HG03432 (cell line): ENCODE data around the gene MEGF10.
"Not testable (repeated sequence)": the region's sequence is repeated elsewhere in the genome, so short reads cannot be mapped to it uniquely, and the experiment has no call there.

Source experiments
- ATAC-seq: cut with Tn5 transposase; IDR thresholded peaks from one replicate; pipeline ENCODE4 v1.9.1; 2021; ENCODE audit warnings: mild to moderate bottlenecking, moderate library complexity; ENCODE audit not compliant: unreplicated experiment

Gene MEGF10

DNA sequence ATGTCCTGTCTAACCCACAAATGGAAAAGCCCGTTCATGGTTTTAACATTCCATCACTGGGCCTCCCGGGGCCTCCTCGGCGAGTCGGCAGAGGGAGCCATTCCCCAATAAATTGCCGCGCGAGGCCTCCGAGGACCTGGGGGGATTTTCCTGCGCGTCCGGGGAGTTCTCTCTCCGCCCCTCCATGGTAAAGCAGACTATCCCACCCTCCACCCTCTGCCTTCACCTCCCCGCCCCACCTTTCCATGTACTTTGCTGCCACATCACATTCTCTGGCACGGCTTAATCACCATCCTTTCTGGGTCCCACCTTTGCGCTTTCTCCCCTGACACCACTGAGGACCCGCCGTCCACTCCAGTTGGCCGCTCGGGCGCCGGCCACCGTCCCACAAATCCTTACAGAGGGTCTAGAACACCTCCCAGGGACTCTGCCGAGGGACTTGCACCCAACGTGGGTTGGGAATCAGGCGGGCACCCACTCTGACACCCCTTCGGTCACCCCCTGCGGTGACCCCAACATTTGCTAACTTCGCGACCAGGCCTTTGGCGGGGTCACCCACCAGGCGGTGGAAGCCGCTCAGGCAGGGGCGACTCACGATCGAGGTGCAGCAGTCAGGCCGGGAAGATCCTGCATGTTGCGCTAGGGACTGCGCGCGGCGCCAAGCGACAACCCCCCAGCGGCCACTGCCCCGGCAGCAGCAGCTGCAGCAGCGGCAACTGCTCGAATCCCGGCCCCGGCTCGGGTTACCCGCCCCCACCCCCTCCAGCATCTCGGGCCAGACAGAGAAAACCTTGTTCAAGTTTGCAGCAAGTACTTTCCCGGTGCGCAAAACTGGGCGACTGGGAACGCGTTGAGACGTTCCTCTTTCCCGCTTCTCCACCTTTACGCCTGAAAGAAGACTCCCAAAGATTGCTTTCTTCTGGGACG is at the start of gene MEGF10:
MEGF10 (plus strand) TSS at position 778 of the 927 bp plus-strand sequence. CDS start 40,513 bp downstream, outside the sequence.
- peak; percentile 66 for ATAC-seq

DNA sequence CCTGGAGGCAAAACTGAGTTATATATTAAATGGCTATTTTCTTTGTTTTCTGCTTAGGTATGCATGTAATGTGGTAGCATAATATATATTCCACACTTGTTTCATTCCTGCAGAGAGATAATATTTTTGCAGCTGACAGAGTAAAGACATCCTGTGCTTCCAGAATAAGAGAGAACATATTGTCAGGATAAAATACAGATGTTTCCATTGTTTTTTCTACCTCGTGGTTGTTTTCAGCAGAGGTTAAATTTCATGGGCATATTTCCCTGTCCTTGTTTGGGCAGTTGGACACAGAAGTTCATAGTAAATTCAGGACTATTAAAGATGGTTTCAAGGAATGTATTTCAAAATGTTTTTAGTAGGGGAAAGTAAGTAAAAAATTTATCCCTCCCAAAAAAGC is 47.6 kb upstream of the MEGF10 start:
- ATAC-seq = no peak

DNA sequence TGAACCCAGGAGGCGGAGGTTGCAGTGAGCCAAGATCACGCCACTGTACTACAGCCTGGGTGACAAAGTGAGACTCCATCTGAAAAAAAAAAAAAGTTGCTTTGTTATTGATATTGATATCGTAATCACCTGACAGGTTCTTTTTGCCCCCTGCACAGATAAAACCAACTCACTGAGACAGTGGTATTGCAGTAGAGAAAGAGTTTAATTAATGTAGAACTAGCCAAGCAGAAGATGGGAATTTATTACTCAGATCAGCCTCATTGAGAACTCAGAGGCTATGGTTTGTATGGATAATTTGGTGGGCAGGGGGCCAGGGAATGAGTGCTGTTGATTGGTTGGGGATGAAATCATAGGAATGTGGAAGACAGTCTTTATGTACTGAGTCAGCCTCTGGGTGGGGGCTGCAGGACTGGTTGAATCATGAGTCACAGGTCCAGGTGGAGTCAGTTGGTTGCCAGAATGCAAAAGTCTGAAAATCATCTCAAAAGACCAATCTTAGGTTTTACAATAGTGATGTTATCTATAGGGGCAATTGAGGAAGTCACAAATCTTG is 35.8 kb upstream of the MEGF10 start:
- ATAC-seq = no peak

DNA sequence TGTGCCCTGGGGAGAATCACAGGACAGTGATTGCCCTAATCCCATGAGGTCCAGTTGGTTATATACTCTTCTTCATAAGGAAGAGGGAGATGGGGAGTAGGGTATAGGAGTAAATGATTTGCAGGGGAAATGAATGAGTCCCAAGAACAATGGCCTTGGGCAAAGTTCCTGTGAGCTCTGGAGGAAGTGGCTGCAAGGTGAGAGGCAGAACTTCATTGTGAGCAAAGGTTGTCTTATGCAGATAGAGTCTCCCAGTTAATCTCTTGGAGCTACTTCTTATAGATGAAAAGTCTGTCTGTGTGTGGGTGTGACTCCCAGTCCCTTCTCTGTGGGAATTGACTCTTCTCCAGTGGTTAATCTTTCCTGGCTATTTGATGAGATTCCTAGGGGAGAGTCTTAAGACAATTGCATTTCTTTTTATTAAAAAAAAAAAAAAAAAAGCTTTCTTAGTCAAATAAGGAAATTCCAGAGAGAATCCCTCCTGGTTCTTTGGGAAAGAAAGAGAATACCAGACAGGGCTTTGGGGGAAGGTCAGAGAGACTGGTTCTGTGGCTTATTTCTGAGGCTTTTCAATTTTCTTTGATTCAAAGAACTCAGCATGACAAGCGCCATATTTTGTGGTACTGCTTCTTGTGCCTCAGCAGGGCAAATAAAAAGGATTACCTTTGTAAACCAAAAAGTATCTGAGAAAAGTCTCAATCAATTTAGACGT is 33.6 kb upstream of the MEGF10 start:
- ATAC-seq = no peak

DNA sequence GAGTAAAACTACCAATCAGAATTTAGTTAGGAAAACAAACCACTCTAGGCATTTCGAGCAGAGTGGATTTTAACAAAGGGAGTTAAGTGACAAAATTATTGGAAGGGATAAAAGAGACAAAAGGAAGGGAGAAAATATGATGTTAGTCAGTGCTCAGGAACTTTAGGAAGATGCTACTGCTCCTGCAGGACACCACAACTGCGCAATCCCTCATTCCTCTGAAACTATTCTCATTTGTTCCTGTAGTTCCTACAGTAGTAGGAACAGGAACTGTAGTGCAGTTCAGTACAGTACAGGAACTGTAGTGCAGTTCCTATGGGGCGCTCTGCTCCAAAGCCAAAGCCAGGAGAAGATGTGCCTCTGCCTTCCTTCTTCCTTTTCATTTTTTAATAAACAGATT is 29.9 kb upstream of the MEGF10 start:
- no peak for ATAC-seq

DNA sequence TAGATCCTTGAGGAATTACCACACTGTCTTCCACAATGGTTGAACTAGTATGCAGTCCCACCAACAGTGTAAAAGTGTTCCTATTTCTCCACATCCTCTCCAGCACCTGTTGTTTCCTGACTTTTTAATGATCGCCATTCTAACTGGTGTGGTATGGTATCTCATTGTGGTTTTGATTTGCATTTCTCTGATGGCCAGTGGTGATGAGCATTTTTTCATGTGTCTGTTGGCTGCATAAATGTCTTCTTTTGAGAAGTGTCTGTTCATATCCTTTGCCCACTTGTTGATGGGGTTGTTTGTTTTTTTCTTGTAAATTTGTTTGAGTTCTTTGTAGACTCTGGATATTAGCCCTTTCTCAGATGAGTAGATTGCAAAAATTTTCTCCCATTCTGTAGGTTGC is 25.1 kb upstream of the MEGF10 start:
- not testable (repeated sequence) for ATAC-seq

DNA sequence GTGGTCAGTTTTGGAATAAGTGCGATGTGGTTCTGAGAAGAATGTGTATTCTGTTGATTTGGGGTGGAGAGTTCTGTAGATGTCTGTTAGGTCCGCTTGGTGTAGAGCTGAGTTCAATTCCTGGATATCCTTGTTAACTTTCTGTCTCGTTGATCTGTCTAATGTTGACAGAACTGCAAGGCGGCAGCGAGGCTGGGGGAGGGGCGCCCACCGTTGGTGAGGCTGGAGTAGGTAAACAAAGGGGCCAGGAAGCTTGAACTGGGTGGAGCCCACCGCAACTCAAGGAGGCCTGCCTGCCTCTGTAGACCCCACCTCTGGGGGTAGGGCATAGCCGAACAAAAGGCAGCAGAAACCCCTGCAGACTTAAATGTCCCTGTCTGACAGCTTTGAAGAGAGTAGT is 22.3 kb upstream of the MEGF10 start:
- not testable (repeated sequence) for ATAC-seq

DNA sequence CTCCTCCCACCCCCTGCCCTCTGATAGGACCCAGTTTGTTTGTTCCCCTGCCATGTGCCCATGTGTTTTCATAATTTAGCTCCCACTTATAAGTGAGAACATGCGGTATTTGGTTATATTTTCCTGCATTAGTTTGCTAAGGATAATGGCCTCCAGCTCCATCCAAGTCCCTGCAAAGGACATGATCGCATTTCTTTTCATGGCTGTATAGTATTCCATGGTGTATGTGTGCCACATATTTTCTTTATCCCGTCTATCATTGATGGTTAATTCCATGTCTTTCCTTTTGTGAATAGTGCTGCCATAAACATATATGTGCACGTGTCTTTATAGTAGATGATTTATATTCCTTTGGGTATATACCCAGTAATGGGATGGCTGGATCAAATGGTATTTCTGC is 19.9 kb upstream of the MEGF10 start:
- ATAC-seq = not testable (repeated sequence)

DNA sequence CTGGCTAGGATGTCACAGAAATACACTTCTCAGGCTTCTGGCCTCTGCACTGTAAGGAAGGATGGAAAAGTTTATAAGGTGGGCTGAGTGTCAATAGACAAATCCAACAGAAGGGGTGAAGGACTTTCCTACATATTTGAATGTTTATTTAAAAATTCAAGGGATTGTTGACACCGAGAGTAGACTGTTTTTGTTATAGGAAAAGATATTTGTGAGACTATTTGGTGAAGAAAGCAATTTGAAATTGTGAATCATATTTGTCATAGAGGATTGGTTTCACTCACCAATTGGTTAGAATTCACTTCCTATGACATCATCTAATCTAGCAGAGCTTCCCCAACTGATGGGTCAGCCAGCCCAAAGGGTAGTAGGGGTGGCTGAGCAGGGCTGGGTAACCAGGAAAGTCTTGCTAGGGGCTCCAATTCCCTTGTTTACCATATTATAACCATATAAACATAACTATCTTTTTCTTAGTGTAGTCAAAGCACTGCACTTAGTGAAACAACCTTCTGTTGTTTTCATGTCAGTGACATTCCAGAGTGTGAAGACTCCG is 14.9 kb upstream of the MEGF10 start:
- no peak for ATAC-seq

DNA sequence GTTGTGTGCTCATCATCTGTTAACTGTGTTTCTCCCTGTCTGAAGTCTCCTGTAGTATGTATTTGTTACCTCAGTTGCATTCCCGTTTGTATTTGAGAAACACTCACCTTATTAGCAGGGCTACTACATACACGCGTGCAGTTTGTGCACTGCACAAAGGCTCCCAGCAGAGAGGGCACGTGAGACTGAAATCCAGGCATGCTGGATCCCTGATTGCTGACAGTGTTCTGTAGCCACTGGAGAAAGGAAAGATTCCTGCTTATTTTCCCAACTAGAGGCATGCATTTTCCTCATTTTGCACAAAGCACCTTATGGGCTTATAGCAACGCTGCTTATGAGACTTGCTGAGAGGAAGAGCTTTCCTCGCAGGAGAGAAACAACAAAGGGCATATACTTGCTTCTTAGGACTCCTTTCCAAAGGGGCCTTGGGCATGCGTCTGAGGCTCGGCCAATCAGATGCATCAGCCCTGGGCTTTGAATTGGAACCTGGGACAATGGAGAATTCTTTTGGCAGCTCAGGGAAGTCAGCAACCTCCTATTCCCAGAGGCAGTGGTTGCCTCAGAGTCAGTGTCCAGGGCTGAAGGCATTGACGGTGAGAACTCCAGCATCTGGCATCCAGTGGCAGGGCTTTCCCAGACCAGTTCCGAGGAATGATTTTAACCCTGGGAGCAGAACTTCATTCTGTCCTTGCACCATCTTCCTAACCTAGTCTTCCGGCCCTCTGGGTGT is 9.9 kb upstream of the MEGF10 start:
- ATAC-seq = no peak

DNA sequence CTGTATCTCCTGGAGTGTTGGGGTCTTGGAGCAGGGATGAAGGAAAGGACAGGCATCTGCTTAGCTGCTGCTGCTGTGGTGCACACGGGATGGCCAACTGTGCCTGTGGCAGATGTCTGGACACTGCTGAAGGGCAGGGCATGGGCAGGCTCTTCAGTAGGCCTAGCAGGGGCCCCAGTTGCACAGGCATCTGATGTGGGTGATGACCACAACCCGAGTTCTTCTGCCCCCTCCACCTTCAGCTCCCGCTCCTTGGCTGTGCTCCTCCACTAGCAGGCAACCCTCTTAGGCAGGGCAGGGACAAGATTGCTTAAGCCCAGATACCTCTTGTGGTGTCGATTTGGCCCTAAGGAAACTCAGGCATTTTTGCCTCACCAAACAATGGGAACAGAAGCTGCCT is 9.0 kb upstream of the MEGF10 start:
- ATAC-seq = no peak

DNA sequence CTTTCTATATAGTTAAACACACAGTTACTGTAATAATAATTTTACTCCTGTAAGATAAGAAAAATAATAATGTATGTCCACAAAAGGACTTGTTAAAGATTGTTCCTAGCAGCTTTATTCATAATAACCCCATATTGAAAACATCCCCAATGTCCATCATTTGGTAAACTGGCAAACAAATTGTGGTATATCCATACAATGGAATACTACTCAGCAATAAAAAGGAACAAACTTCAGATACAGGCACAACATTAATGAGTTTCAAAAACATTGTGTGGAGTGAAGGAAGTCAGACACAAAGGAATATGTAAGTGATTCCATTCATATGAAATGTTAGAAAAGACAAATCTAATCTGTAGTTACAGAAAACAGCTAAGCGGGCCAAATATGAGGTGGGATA is 1.9 kb upstream of the MEGF10 start:
- no peak for ATAC-seq

DNA sequence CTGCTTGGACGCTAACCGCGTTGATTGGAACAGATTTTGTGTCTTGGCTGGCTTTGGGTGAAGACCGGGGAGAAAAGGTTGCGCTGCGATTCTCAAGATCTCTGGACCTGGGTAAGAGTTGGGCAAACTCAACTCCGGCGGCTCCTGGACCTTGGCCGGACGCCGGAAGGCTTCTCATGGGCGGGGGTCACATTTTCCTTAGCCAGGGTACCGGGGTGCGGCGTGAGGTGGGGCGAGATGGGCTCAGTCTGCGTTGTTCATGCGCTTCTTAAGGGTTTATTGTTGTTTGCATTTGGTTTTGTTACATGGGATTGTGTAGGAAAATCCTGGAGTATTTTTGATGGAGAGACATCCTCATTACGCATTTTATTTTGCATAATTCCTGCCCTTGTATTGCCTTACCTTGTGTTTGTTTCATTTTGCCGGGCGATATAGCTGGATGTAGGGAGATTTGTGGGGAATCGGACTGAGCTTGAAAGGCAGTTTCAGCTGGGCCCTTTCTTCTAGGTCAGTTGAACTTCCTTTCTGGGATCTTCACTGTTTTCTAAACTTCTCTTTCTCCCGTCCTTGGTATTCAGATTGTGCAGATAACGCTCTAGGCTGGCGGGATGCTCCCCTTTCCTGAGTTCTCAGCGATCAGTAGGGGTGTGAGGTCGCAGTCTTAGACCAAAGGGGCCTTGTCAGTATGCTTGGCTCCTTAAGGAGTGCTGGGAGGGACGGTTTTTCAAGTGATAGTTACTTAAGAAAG is 524 bp downstream of the MEGF10 start:
- no peak for ATAC-seq

DNA sequence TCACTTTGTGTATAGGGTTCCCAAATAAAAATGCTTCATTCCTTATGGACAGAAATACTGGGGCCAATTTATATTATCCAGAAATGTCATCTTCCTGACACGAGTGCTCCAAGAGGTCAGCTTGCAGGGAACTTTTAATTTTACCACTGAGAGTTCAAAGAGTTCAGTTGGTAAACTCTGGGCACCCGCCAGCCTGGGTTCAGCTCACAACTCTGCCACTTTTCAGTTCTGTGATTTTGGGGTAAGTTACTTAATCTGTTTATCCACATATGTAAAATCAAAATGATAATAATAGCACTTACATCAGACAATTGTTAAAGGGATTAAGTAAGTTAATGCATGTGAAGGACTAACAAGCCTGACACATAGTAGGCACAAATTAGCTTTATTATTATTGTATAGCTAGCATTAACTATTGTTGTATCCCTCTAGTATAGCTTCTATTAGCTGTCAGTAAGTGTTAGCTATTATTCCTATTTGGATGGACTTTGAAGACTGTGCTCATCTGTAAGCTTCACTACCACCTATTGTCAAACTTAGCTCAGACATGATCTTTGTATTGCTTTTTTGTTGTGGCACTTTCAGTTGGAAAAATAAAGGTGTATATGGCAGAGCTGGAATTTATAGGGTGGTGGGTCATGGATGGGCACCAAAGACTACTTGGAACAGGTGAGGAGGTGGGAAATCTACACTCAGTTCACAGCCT is 1.6 kb downstream of the MEGF10 start:
- ATAC-seq = no peak

DNA sequence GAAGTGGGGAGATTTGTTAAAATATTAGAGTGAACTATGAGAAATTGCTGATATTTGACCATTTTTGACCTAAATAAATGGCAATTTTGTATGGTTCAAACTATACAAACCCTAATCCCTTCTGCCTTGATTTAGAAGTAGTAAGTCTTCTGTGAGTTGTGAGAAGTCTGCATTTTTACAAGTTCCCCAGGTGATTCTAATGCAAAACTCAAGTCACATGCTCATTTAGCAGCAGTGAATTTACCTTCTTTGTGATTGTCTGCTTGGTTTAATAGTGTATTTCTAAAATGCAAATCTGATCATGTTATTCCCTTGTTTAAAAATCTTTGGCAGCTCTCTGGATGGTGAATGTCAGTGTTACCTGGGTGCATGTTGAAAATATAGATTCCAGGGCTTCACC is 2.8 kb downstream of the MEGF10 start:
- no peak for ATAC-seq

DNA sequence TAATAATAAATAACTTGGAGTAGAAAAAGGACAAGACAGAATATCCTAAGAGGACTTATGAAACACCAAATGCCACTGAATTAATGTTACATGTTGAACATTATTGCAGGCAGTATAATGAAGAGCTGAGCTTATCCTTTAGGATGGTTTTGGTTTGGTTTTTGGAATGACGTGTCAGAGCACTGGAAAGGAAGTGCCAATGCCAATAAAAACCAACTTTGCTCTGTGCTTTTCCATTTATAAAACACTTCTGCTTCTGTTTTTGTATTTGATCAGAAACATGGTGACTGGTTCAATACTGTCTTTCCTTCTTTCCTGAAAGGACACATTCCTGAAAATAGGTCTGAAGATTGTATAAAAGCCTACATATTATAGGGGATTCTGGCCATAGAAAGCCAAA is 4.2 kb downstream of the MEGF10 start:
- no peak for ATAC-seq

DNA sequence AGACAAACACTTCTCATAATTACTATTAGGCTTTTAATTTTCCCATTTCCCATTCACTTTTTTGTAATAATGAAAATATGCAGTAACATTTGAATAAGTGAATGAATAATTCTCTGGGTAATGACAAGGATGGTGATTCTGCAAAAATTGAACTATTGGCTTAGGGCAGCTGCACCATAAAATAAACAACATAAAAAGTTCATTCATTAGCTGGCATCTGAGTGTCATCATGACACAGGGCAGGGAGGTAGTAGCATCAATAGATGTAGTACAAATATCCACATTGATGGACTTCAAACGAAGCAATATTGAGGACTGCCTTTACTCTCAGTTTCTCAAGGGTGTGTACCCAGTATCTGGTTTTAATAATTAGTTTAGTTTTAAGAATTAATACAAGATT is 4.9 kb downstream of the MEGF10 start:
- ATAC-seq = no peak

DNA sequence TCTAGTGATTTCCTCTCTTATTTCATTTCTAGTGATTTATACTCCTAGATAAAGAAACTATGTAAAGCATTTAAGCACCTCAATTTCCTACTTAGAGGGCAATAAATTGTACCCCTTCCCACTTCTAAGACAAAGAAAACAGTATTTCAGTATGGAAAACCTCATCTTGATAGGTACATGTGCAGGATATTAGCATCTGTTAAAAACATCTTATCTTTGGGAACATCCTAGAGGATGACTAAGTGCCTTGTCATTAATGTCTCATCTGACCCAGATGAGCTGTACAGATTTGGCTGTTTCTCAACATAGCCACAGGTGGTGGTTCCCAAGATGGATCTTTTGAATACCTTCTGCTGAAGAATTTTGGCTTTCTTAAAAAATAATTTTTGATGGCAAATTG is 5.7 kb downstream of the MEGF10 start:
- no peak for ATAC-seq

DNA sequence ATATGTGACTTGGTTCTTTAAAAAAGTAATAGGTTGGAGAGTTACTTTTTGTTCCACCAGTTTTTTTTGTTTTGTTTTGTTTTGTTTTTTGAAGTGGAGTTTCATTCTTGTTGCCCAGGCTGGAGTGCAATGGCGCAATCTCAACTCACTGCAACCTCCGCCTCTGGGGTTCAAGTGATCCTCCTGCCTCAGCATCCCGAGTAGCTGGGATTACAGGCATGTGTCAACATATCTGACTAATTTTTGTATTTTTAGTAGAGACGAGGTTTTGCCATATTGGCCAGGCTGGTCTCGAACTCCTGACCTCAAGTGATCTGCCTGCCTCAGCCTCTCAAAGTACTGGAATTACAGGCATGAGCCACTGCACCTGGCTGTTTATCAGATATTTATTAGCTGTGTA is 6.3 kb downstream of the MEGF10 start:
- not testable (repeated sequence) for ATAC-seq
